Activated CD8-positive, alpha-beta memory T cell treated with anti-CD3 and anti-CD28 coated beads, Interleukin-2, amount 10 ng/mL, durations not matched to agents 7 days and 5 days (primary cell): ENCODE results near the gene HYAL1. TPM values are rescaled to one million over a fixed set of nuclear protein-coding genes. Genes with fewer than 3 reads are reported as not detected.

Experiments used
- ATAC-seq: fragments of 150-1000 bp; cut with Tn5 transposase; one replicate; pipeline ENCODE4 v1.10.0; 2021; ENCODE audit warnings: moderate library complexity
- CTCF ChIA-PET: fragments of 350-600 bp; sonication (Branson Sonifier 250); formaldehyde crosslinking; loops from one replicate; lab custom pipeline; 2021; ENCODE audit warnings: antibody characterized with exemption; lab: Charles Lee
- DNase-seq: peaks from one replicate; pipeline ENCODE4 v3.0.0-alpha.2; 2020
- H3K27ac Mint-ChIP-seq: one replicate; pipeline ENCODE4 v1.8.0; 2021; ENCODE audit warnings: mild to moderate bottlenecking, mixed read lengths
- H3K27me3 Mint-ChIP-seq: one replicate; pipeline ENCODE4 v1.8.0; 2021; ENCODE audit warnings: mixed read lengths
- H3K36me3 Mint-ChIP-seq: one replicate; pipeline ENCODE4 v1.8.0; 2021; ENCODE audit warnings: mild to moderate bottlenecking, mixed read lengths
- H3K4me1 Mint-ChIP-seq: one replicate; pipeline ENCODE4 v1.8.0; 2021; ENCODE audit warnings: mixed read lengths
- H3K4me3 Mint-ChIP-seq: one replicate; pipeline ENCODE4 v1.8.0; 2021; ENCODE audit warnings: mild to moderate bottlenecking, moderate library complexity, mixed read lengths
- H3K9me3 Mint-ChIP-seq: one replicate; pipeline ENCODE4 v1.8.0; 2022; ENCODE audit warnings: low read depth, mixed read lengths
- total RNA-seq, 2 experiments: library from RNA; stranded (reverse); gene quantifications; one replicate each; pipeline ENCODE4 v1.2.3, GENCODE V29; 2021

Gene HYAL1
- total RNA-seq, 2 experiments from 2014 or later: 0.14 to 0.15 TPM

DNA sequence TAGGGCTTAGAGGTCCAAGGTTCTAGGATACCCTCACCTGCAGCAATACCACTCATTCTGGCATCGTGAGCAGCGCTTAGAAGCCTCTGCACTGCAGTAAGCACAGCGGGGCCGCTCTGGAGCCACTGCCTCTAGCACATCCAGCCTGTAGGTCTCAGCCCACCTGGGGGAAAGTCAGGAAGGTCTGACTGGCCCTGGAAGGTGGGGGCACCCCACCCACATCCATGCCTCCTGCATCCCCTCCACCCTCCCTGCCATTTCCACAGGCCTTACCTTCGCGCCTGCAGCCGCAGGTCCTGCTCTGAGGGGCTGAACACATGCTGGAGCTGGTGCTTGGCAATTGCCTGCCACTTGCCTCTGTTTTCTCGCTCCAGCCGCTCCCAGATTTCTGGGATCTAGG lies 38.2 kb upstream of the HYAL1 start:
- Mint-ChIP-seq H3K9me3 (no peaks in the 10 kb centered on the region), H3K4me1 (peaks cover 48% of the 10 kb centered on the region), H3K36me3 (peaks cover 32% of the 10 kb centered on the region), H3K27ac (peak overlapping the region; percentile 94), H3K4me3 (peak overlapping the region; percentile 92), H3K27me3 (no peaks in the 10 kb centered on the region)
- no peak for DNase-seq
- CTCF ChIA-PET: interaction anchor here (1.1 to 2.4 kb wide), 8 partner anchors 8 to 268 kb away, joined by 3 to 8 read pairs (median 5); partner anchors contain the start of genes HYAL3 and NAA80
- ATAC-seq: peak; percentile 3

GRCh38 chr3:50340448-50341329 lies 37.3 kb upstream of the HYAL1 start, which contains the start of gene RASSF1:
Gene RASSF1, minus strand, starts transcription at chr3:50340836. Its CDS starts 31 bp downstream, at chr3:50340805.
- CTCF ChIA-PET: interaction anchor here (0.7 to 2.4 kb wide), 12 partner anchors 8 to 269 kb away, joined by 3 to 8 read pairs (median 4); partner anchors contain the start of genes HYAL3 and NAA80
- ATAC-seq (peak; percentile 57), DNase-seq (peak; percentile 98)
- Mint-ChIP-seq H3K27ac (peak within 1 kb of the TSS; percentile 94), H3K27me3 (no peaks in the 10 kb centered on the region), H3K9me3 (no peaks in the 10 kb centered on the region), H3K4me3 (peak within 1 kb of the TSS; percentile 92), H3K4me1 (peaks cover 49% of the 10 kb centered on the region), H3K36me3 (peaks cover 38% of the 10 kb centered on the region)

- peak overlapping the region; percentile 92 for H3K4me3 Mint-ChIP-seq
- H3K36me3 Mint-ChIP-seq: peaks cover 44% of the 10 kb centered on the region
- CTCF ChIA-PET: interaction anchor here (0.7 to 9.2 kb wide), 11 partner anchors 9 to 270 kb away, joined by 3 to 91 read pairs (median 6); partner anchors contain the start of genes CISH, HYAL2, HYAL3 and NAA80
- DNase-seq (no peak), ATAC-seq (no peak)
- H3K27me3 Mint-ChIP-seq: no peaks in the 10 kb centered on the region
- peaks cover 49% of the 10 kb centered on the region for H3K4me1 Mint-ChIP-seq
- no peaks in the 10 kb centered on the region for H3K9me3 Mint-ChIP-seq
- peak overlapping the region; percentile 94 for H3K27ac Mint-ChIP-seq
These were observed 36.7 kb upstream of the HYAL1 start for GRCh38 chr3:50340147-50340447.

GRCh38 chr3:50339485-50340146 lies 36.2 kb upstream of the HYAL1 start:
- H3K9me3 Mint-ChIP-seq: no peaks in the 10 kb centered on the region
- DNase-seq (no peak), ATAC-seq (no peak)
- H3K4me3 Mint-ChIP-seq: peak overlapping the region; percentile 92
- H3K27ac Mint-ChIP-seq: peak overlapping the region; percentile 94
- peaks cover 49% of the 10 kb centered on the region for H3K4me1 Mint-ChIP-seq
- CTCF ChIA-PET: interaction anchor here (0.7 to 9.2 kb wide), 10 partner anchors 10 to 271 kb away, joined by 3 to 91 read pairs (median 8); partner anchors contain the start of genes CISH, CYB561D2, HYAL2 and HYAL3
- peaks cover 46% of the 10 kb centered on the region for H3K36me3 Mint-ChIP-seq
- H3K27me3 Mint-ChIP-seq: no peaks in the 10 kb centered on the region

DNA sequence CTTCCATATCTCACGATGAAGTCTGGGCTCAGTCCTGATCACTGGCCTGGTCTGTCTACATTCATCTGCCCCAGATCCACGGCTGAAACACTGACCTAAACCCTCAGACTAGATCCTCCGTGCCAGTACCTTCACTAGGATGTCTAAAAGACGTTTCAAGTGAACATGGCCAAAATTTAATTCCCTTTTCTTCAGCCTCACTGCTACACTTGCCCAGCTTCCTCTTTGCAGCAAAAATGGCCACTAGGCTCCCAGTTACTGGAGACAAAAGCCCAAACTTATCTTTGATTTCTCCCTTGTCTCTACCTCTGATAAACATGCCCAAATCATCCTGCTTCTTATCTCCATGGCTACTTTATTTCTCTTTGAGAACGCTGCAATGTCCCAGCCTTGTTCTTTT lies 35.6 kb upstream of the HYAL1 start:
- Mint-ChIP-seq H3K4me3 (peak overlapping the region; percentile 92), H3K4me1 (peaks cover 54% of the 10 kb centered on the region), H3K27me3 (no peaks in the 10 kb centered on the region), H3K36me3 (peaks cover 53% of the 10 kb centered on the region), H3K9me3 (no peaks in the 10 kb centered on the region), H3K27ac (peak overlapping the region; percentile 94)
- DNase-seq (no peak), ATAC-seq (no peak)
- CTCF ChIA-PET: interaction anchor here (0.7 to 9.2 kb wide), 9 partner anchors 11 to 271 kb away, joined by 3 to 91 read pairs (median 11); partner anchors contain the start of genes CISH, CYB561D2, HYAL2 and HYAL3

DNA sequence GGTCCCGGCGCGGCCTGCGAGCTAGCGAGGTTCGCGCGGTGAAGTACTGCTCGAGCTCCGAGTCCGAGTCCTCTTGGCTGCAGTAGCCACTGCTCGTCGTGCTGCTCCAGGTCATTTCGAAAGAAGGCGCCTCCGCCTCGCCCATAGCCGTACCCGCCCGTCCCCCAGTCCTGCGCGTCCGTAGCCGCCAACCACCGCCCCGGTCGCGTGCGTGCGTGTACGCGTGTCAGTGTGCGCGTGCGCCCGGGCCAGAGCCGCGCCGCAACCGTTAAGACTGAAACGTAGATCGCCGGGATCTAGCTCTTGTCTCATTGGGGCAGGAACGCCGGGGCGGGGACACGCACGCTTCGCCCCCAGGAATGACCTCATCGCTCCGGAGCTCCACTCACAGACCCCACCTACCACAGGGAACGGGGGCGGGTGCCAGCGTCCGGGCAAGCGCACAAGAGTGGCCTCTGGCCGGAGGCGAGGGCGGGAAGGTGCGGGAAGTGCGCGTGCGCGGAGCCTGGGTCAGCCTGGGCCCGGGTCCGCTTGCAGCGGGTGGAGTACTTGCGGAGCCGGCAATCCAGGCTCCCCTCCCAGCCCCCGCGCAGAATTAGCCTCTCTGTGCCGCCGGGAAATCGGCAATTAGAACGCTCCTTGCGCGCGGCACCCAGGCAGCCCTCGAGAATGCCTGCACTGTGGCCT lies 33.9 kb upstream of the HYAL1 start:
- Mint-ChIP-seq H3K27me3 (no peaks in the 10 kb centered on the region), H3K4me1 (peaks cover 50% of the 10 kb centered on the region), H3K36me3 (peaks cover 63% of the 10 kb centered on the region), H3K27ac (peak overlapping the region; percentile 94), H3K4me3 (peak overlapping the region; percentile 92), H3K9me3 (no peaks in the 10 kb centered on the region)
- CTCF ChIA-PET: interaction anchor here (0.8 to 9.2 kb wide), 21 partner anchors 9 to 276 kb away, joined by 3 to 91 read pairs (median 4); partner anchors contain the start of genes CISH, CYB561D2, GNAI2 and HEMK1
- ATAC-seq (peak; percentile 74), DNase-seq (peak; percentile 99)

GRCh38 chr3:50336452-50337174 lies 33.2 kb upstream of the HYAL1 start:
- DNase-seq (peak; percentile 84), ATAC-seq (peak; percentile 3)
- peaks cover 45% of the 10 kb centered on the region for H3K4me1 Mint-ChIP-seq
- peak overlapping the region; percentile 92 for H3K4me3 Mint-ChIP-seq
- no peaks in the 10 kb centered on the region for H3K9me3 Mint-ChIP-seq
- CTCF ChIA-PET: interaction anchor here (0.8 to 9.2 kb wide), 20 partner anchors 9 to 274 kb away, joined by 3 to 91 read pairs (median 5); partner anchors contain the start of genes CISH, CYB561D2, GNAI2 and HEMK1
- H3K27ac Mint-ChIP-seq: peak overlapping the region; percentile 94
- H3K27me3 Mint-ChIP-seq: no peaks in the 10 kb centered on the region
- H3K36me3 Mint-ChIP-seq: peaks cover 69% of the 10 kb centered on the region

- peaks cover 44% of the 10 kb centered on the region for H3K4me1 Mint-ChIP-seq
- H3K27me3 Mint-ChIP-seq: no peaks in the 10 kb centered on the region
- H3K9me3 Mint-ChIP-seq: no peaks in the 10 kb centered on the region
- H3K27ac Mint-ChIP-seq: peak overlapping the region; percentile 85
- peak overlapping the region; percentile 44 for H3K4me3 Mint-ChIP-seq
- H3K36me3 Mint-ChIP-seq: peaks cover 80% of the 10 kb centered on the region
- ATAC-seq (no peak), DNase-seq (no peak)
- CTCF ChIA-PET: interaction anchor here (1.2 to 9.2 kb wide), 5 partner anchors 12 to 88 kb away, joined by 3 to 91 read pairs (median 8); partner anchors contain the start of genes CYB561D2, HYAL2 and NPRL2
These were observed 31.1 kb upstream of the HYAL1 start for GRCh38 chr3:50334339-50335075.

DNA sequence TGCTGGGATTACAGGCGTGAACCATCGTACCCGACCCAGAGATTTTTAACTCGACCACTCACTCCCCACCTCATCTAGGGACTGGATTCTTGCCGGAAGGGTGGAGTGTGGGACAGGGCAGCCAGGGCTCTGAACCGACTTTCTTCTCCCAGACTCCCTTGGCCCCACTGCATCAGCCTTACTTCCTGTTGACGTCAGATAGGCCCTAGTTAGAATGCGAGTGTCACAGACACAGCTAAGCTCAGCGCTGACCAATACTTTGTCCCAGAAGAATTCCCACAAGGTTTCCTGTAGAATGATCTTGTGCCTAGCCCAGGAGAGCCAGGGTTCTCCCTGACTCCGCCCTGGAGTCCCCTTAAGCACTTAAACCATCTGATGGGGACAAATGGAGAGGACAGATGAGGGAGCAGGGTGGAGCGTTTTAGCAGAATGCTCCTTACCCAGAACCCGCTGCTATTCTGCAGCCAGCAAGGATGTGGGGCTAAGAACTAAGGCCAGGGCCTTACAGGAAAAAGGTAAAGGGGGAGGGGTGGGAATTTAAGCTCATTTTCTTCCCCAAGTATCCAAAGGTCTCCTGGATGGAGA lies 30.5 kb upstream of the HYAL1 start:
- H3K9me3 Mint-ChIP-seq: no peaks in the 10 kb centered on the region
- CTCF ChIA-PET: interaction anchor here (1.2 to 9.2 kb wide), 4 partner anchors 11 to 17 kb away, joined by 3 to 91 read pairs (median 7); partner anchors contain the start of genes CYB561D2, HYAL2 and NPRL2
- peak overlapping the region; percentile 44 for H3K4me3 Mint-ChIP-seq
- H3K27me3 Mint-ChIP-seq: no peaks in the 10 kb centered on the region
- H3K27ac Mint-ChIP-seq: peak overlapping the region; percentile 85
- ATAC-seq (no peak), DNase-seq (no peak)
- peaks cover 44% of the 10 kb centered on the region for H3K4me1 Mint-ChIP-seq
- peaks cover 75% of the 10 kb centered on the region for H3K36me3 Mint-ChIP-seq

DNA sequence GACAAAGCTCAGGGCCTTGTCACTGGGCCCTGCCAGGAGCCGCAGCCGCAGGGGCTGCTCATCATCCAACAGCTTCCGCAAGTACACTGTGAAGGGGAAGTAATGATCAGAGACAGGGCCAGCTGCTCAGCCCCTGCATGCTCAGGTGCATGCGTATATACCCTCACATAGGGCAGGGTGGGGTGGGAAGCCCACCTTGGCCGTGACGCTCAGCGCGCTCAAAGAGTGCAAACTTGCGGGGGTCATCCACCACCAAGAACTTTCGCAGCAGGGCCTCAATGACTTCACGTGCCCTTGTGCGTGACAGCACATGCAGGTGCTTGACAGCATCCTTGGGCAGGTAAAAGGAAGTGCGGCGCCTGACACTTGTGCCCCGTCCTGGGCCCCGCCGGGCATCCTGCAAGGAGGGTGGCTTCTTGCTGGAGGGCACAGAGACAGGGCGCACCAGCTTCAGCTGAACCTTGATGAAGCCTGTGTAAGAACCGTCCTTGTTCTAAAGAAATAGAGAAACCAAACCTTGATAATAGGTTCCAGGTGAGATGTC lies 28.1 kb upstream of the HYAL1 start:
- no peak overlapping the region for H3K4me3 Mint-ChIP-seq
- no peak for DNase-seq
- H3K27ac Mint-ChIP-seq: no peak overlapping the region
- no peaks in the 10 kb centered on the region for H3K9me3 Mint-ChIP-seq
- ATAC-seq: no peak
- peaks cover 57% of the 10 kb centered on the region for H3K36me3 Mint-ChIP-seq
- H3K27me3 Mint-ChIP-seq: no peaks in the 10 kb centered on the region
- peaks cover 57% of the 10 kb centered on the region for H3K4me1 Mint-ChIP-seq
- CTCF ChIA-PET: interaction anchor here (0.9 to 9.2 kb wide), 4 partner anchors 9 to 71 kb away, joined by 3 to 91 read pairs (median 3); partner anchors contain the start of genes CYB561D2, HYAL2 and NPRL2

DNA sequence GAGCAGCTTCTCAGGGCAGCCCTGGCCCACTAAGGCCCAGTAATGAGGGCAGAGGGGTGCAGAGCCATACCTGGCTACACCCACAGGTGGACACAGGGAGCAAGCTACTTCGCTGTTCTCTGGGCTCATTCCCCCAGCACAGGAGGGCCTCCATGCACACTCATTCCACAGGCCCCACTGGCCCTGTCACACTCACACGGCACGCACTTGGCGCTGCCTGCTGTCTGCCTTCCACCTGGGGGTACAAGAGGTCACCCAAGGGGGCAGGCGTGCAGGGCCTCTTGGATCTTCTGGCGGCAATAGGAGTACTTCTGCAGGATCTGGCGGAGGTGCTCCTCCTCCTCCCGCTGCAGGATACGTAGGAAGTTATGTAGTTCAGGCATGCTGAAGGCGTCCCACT lies 27.0 kb upstream of the HYAL1 start:
- peak overlapping the region; percentile 28 for H3K27ac Mint-ChIP-seq
- CTCF ChIA-PET: interaction anchor here (18.0 kb wide), 1 partner anchor 31 kb away, joined by 266 read pairs; the partner anchor contains the start of genes HYAL1, HYAL3, IFRD2 and NAA80

More for the DNA sequence above, 27.0 kb upstream of the HYAL1 start:
- no peaks in the 10 kb centered on the region for H3K9me3 Mint-ChIP-seq
- DNase-seq: no peak
- H3K27me3 Mint-ChIP-seq: no peaks in the 10 kb centered on the region
- H3K4me3 Mint-ChIP-seq: no peak overlapping the region
- H3K4me1 Mint-ChIP-seq: peaks cover 51% of the 10 kb centered on the region
- H3K36me3 Mint-ChIP-seq: peaks cover 46% of the 10 kb centered on the region
- ATAC-seq: no peak
